HG02973 (cell line): Measurements from ENCODE around the gene DHX57.

Source experiments
- ATAC-seq: cut with Tn5 transposase; IDR thresholded peaks from one replicate; pipeline ENCODE4 v1.9.1; 2021; ENCODE audit warnings: moderate library complexity; ENCODE audit not compliant: unreplicated experiment

Gene DHX57, protein sequence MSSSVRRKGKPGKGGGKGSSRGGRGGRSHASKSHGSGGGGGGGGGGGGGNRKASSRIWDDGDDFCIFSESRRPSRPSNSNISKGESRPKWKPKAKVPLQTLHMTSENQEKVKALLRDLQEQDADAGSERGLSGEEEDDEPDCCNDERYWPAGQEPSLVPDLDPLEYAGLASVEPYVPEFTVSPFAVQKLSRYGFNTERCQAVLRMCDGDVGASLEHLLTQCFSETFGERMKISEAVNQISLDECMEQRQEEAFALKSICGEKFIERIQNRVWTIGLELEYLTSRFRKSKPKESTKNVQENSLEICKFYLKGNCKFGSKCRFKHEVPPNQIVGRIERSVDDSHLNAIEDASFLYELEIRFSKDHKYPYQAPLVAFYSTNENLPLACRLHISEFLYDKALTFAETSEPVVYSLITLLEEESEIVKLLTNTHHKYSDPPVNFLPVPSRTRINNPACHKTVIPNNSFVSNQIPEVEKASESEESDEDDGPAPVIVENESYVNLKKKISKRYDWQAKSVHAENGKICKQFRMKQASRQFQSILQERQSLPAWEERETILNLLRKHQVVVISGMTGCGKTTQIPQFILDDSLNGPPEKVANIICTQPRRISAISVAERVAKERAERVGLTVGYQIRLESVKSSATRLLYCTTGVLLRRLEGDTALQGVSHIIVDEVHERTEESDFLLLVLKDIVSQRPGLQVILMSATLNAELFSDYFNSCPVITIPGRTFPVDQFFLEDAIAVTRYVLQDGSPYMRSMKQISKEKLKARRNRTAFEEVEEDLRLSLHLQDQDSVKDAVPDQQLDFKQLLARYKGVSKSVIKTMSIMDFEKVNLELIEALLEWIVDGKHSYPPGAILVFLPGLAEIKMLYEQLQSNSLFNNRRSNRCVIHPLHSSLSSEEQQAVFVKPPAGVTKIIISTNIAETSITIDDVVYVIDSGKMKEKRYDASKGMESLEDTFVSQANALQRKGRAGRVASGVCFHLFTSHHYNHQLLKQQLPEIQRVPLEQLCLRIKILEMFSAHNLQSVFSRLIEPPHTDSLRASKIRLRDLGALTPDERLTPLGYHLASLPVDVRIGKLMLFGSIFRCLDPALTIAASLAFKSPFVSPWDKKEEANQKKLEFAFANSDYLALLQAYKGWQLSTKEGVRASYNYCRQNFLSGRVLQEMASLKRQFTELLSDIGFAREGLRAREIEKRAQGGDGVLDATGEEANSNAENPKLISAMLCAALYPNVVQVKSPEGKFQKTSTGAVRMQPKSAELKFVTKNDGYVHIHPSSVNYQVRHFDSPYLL (N-terminal part only)

DNA sequence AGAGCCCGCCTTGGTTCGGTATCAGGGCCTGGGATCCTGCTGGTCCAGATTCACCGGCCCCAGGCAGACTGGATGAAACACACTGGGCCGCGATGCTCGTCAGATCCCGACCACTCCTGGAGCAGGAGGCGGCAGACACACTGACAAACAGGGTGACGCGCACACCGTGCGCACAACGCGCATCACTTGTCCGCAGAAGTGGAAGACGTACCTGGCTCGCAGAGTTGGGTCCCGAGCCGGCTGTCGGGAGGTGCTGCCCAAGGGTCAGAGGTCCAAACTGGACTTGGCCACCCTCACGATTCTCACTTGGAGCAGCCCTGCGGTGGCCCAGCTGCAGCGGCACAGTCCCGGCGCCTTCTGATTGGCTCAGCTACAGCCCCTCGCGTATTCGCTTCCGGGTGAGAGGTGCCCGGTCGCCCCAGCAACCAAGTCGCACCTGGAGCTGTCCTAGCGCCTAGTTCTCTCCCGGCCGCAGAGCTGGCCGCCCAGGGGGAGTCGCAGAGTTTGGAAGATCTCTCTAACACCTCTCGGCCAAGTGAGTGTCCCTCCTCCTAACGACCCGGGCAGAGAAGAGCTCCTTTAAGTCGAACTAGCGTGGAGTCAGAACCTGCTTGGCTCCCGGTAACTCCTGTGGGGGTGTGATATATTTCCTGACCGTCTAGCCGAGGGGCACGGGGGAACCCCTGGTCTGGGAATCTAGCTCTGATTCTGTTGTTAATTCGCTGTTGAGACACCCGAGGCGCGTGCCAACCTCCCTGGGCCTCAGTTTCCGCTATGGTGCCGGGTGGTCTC, at the start of gene DHX57, which contains the start of gene MORN2:
Gene DHX57, minus strand, starts transcription at position 359 of the 792 bp plus-strand sequence. CDS start 7,529 bp downstream, outside the sequence.
Gene MORN2, plus strand, starts transcription at position 401 of the 792 bp plus-strand sequence.
- ATAC-seq: peak; percentile 100

DNA sequence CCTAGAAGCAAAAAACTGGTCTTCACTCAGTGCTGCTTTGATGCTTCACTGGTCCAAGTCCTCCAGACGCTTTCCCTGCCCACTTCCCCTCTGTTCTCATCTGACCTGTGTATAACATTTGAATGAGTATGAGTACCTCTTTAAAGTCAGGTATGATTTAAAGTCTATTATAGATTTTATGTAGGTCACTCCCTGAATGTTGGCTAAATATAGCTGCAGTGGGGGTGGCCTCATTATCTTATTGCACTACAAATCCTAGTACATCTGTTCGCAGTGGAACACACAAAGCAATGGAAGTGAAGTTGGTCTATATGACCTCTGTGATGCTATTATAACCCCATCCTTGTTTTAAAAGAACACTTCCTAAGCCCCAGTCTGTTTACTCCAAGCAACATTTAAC, 47.2 kb upstream of the DHX57 start:
- ATAC-seq: no peak

DNA sequence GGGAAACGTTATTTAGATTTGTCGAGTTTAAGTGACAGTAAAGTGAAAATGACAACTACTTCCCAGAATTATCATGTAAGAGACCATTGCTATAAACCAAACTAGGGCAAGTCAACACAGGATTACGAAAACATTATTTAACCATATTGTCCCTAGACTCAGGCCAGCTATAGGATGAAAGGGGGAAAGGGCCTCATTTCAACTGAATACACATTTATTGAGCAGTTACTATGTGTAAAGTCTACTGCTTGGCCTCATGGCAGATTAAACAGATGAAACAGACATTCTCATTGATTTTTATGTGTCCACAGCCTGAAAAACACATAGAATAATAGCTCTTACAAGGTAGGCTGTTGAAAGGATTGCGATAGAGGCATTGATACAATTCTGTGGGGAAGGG, 46.7 kb upstream of the DHX57 start:
- ATAC-seq: no peak

DNA sequence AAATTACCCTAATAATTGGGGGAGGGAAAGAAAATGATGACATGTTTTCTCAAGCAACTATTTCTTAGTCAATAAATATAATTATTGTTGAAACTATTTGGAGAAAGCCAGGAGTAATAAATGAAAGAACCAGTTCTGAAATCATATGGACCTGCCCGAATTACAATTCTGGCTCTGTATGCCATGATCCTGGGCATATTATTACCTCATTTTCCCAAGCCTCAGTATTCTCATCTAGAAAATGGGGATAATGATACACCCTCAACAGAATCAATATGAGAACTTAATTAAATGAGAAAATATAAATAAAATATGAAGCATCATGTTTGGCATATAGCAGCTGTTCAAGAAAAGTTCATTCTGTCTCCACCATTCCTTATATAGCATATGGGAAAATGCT, 36.9 kb upstream of the DHX57 start:
- ATAC-seq: no peak

DNA sequence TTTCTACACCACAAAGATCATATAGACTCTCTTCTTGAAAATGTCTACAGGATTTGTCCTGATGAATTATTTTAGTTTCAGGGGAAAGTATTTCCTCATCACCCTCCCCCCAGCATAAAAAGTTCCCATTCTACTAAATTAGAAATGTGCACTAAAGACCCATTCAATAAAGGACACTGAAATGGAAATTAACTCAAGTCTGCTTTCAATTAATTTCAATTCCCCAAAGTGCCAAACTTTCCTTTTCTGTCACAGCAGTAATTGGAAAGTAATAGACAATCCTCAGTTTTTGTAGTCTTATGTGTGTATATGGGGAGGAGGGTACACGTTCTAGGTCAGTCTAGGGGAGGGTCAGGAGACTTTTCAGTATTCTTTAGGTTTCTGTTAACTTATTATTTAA, 35.5 kb upstream of the DHX57 start:
- ATAC-seq: no peak

DNA sequence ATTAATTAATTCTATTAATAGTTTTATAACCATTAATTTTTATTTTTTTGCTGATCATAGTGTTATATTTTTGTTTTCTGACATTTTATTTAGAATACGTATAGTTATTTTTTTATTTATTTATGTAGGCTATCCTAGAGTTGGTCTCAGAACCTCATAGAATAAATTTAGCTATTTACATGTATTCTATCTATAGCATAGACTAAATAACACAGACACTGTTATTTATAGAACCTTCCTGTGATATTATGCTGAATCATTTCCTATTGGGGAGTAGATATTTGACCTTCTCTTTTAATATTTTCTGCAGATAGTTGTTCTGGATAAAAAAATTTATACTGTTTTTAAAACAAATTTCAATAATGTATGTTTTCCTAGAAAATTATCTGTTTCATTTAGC, 34.1 kb upstream of the DHX57 start:
- ATAC-seq: no peak

DNA sequence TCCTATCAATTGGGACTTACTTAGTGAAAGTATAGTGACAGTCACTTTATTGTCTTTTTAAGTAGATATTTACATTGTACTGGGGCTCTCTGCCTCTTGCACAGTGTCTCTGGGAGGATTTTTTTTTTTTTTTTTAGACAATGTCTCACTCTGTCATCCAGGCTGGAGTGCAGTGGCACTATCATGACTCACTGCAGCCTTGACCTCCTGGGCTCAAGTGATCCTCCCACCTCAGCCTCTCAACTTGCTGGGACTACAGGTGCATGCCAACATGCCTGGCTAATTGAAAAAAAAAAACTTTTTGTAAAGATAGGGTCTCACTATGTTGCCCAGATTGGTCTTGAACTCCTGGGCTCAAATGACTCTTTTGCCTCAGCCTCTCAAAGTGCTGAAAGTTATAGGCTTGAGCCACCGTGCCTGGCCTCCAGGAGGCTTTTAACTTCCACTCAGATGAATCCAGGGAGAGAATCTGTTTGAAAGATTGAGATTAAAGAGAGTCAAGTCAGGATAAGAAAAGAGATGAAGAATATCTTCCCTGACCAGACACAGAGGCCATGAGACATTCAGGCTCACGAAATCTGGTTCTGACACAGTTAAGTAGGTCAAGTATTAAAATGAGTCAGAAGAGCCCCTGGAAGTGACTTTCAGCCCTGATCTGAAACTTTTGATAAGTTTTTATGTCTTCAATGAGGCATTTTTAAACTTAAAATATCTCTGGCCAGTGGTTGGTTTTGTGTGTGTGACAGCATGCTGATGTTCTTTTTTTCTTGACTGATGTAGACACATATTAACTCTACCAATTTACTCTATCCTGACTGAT, 32.2 kb upstream of the DHX57 start:
- ATAC-seq: peak; percentile 92

DNA sequence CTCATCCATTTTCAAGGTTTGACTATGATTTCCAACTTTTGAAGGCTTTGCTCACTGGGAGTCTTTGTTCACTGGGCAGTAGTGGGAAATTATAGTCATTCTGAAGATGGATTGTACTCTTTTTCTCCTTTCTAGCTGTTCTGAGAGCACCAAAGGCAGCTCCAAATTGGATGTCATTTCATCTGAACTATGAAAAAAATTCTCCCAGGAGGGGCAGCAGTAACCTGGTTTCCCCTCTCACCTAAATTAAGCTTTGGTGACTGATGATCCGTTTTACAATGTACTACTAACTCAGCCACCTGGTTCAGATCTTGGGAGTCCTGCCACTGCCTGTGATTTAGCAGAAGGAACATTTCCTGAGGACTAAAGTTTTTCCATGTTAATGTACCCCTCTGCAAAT, 31.5 kb upstream of the DHX57 start:
- no peak for ATAC-seq

DNA sequence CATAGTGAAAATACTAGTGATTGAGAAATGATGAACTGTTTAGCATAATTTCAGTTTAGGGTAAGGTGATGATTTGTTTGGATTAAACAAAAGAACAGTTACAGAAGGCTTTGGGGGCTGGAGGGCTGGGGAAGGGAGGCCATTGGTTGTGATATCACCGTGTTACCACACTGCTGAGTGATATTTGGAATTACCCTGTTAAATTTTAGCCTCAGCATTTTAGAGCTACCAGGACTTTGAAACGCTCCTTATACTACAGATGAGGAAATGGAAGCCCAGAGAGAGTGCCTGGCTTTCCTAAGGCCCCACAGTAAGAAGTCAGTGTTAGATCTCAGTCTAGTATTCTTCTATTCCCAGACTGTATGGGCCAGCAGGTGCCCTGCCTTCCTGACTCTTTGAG, 29.5 kb upstream of the DHX57 start:
- ATAC-seq: no peak

DNA sequence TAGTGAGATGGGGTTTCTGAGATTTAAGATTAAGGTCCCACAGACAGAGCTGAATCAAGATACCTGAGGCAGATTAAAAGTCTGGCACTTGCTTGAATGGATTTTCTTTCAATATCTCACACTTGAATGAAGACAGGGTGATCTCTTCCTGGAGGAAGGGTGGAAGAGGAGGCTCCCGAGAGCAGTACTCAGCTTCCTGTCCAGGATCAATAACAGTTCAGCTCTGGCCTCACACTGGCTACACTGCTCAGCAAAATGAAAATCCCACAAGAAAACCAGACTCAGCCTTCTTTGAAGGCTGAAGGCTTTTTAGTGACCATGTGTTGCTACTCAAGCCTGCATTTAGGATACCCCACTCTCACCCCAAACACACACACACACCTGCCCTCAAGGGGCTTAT, 25.0 kb upstream of the DHX57 start:
- ATAC-seq: no peak

DNA sequence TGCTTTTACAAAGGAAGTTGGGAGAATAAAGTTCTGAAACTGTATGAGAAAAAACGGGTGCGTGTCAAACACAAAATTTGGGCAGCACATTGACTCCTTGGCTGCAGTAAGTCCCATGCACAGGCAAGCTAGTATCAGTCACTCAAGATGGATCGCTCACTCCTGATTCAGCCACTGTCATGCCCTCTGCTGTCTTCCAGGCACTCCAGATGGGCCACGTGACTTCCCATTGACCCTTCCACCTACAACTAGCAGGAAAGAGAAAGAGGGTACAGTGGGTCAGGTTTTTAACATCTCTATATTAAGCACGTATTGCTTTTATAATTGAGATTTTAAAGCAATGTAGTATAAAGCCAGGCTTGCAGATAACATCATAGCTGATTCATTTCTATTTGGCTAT, 22.5 kb upstream of the DHX57 start:
- ATAC-seq: no peak

DNA sequence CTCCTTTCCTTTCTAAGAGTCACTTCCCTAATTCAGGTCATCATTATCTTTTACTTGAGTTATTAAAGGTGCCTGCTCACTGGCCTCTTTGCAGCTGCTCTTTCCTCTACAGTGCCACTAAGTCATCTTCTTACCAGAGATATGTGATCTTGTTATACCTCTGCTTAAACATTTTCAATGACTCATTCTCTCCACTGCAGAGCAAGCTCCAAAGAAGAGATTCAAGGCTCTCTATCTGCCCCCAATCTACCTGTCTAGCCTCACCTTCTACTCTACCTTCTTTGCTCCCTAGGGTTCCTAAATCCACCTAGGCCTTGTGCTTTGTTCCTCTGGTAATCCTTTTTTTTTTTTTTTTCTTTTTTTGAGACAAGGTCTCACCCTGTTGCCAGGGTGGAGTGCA, 17.1 kb upstream of the DHX57 start:
- no peak for ATAC-seq

DNA sequence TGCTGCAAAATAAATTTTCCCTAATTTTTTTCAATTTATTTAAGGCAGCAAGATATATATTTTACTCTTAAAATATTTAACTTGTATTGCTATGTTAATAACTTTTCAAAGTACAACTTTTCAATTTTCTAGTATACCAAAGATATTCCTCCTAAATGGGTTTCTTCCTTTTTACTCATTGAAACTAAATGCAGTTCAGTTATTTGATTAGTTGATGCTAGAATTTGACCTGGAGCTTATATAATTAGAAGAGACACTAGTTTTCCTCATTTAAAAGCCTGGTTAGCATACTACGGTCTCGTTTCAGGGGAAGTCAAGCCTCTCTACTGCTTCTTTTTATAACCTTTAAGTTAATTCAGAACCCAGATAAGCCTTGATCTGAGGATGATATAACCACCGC, 13.8 kb upstream of the DHX57 start, which contains the start of gene ARHGEF33:
Gene ARHGEF33, plus strand, starts transcription at position 301 of the 400 bp plus-strand sequence. CDS start 29,573 bp downstream, outside the sequence.
- no peak for ATAC-seq

DNA sequence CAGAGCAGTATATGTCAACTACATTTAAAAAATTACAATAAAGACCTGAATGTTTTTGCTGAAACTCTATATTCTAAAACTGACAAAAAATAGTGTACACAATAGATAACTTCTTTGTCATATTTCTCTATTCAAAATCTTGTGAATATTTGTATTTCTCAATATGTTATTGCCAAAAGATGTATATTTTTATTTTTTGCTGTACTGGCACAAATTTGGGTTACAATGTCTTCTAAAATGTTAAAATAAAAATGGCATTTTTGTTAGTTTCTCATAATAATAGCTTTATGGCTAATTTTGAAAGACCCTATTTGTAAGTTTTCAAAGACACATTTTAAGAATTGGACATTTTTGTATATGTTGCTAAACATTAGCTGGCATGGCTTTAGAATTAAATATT, 13.3 kb upstream of the DHX57 start:
- no peak for ATAC-seq

DNA sequence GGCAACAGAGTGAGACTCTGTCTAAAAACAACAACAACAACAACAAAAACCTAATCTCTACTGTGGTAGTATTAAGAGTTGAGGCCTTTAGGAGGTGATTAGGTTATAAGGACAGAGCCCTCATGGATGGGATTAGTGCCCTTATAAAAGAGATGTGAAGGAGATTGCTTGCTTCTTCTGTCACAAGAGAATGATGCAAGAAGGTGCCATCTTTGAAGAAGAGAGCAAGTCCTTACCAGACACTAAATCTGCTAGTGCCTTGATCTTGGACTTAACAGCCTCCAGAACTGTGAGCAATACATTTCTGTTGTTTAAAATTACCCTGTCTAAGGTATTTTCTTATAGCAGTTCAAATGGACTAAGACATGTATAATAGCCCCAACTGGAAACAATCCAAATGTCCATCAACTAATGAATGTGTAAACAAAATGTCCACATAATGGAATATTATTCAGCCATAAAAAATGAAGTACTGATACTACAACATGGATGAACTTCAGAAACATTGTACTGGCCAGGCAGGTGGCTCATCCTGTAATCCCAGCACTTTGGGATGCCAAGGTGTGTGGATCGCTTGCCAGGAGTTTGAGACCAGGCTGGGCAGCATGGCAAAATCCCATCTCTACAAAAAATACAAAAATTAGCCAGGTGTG, 12.3 kb upstream of the DHX57 start:
- ATAC-seq: no peak

DNA sequence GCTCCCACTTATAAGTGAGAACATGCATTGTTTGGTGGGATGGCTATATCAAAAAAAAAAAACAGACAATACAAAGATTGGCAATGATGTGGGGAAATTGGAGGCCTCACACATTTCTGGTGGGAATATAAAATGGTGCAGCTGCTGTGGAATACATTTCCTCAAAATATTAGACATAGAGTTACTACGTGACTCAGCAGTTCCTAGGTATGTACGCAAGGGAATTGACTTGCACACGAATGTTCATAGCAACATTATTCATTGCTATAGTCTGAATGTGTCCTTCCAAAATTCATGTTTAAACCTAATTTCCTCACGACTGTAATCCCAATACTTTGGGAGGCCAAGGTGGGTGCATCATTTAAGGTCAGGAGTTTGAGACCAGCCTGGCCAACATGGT, 11.6 kb upstream of the DHX57 start:
- ATAC-seq: no peak

DNA sequence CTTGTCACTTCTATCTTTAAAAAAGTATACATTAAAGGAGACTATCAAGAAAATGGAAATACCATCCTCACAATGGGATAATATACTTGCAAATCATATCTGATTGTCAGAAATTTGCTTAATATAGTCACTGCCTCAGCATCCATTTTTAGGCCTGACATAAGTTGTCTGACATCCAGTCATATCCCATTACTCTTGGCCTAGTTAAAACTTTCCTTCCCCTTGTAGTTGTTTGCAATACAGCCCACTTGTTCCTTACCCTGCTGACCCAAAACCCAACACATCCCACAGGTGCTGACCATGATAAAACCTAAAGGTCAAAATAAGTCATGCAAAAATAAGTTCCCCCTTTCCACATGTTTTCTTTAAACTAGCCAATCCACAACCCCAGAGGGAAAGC, 10.3 kb upstream of the DHX57 start:
- ATAC-seq: no peak

DNA sequence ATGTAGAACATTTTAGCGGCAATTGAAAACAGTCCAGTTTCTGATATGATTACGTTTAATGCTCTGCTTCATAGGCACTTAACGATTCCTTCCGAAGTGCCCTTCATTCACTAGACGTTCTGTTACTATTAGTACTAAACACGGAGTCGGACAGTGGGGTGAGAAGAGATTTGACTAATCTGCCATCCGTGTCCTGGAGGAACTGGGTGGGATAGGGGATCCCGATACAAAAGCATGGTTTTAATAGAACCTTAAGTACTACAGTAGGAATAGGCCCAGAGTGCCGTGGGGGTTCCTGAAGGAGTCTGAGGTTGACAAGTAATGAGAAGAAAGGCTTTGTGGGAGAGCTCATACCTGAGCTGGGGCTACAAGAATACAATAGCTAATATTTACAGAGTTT, 673 bp upstream of the DHX57 start:
- no peak for ATAC-seq

DNA sequence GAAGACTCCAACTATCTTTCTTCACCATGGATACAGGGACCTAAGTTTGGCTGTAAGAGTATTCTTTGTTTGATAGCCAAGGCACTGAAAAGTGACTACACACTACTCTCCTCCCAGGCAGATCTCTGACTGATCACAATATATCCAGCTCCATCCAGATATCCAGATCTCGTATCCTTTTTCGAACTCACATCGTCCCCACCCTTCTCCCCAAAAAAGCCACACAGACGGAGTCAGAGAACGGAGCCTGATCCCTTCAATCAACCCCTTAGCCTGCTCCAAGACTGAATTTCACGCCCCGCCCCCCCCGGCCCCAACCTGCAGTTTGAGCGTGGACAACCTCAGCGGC, 533 bp downstream of the DHX57 start:
- no peak for ATAC-seq
